HG03066 (cell line): ENCODE measurements around the gene ADARB1.

Source experiments
- ATAC-seq: cut with Tn5 transposase; IDR thresholded peaks from one replicate; pipeline ENCODE4 v1.9.1; 2021; ENCODE audit warnings: low read depth; ENCODE audit not compliant: unreplicated experiment

Gene ADARB1

GRCh38 chr21:45054927-45055612 is 19.3 kb upstream of the ADARB1 start:
- no peak for ATAC-seq

GRCh38 chr21:45055861-45056260 is 18.5 kb upstream of the ADARB1 start:
- no peak for ATAC-seq

GRCh38 chr21:45056296-45056904 is 18.0 kb upstream of the ADARB1 start:
- ATAC-seq, result no peak

- no peak for ATAC-seq
These were observed 17.3 kb upstream of the ADARB1 start for GRCh38 chr21:45056917-45057560.

GRCh38 chr21:45057886-45058285 is 16.5 kb upstream of the ADARB1 start:
- ATAC-seq, result no peak

GRCh38 chr21:45059121-45059520 is 15.3 kb upstream of the ADARB1 start:
- no peak for ATAC-seq

- no peak for ATAC-seq
These were observed 14.3 kb upstream of the ADARB1 start for GRCh38 chr21:45060089-45060488.

- no peak for ATAC-seq
These were observed 13.6 kb upstream of the ADARB1 start for GRCh38 chr21:45060675-45061311.

GRCh38 chr21:45064091-45064490 is 10.3 kb upstream of the ADARB1 start:
- no peak for ATAC-seq

GRCh38 chr21:45064618-45065399 is 9.6 kb upstream of the ADARB1 start:
- no peak for ATAC-seq

GRCh38 chr21:45067462-45068285 is 6.7 kb upstream of the ADARB1 start:
- no peak for ATAC-seq

GRCh38 chr21:45069085-45069484 is 5.3 kb upstream of the ADARB1 start:
- ATAC-seq, result no peak

- ATAC-seq, result no peak
These were observed 4.7 kb upstream of the ADARB1 start for GRCh38 chr21:45069711-45070110.

GRCh38 chr21:45071078-45071873 is 3.1 kb upstream of the ADARB1 start:
- ATAC-seq, result no peak

GRCh38 chr21:45071874-45072737 is 2.3 kb upstream of the ADARB1 start:
- no peak for ATAC-seq

- no peak for ATAC-seq
These were observed 1.6 kb upstream of the ADARB1 start for GRCh38 chr21:45072738-45073300.

- ATAC-seq, result no peak
These were observed 906 bp upstream of the ADARB1 start for GRCh38 chr21:45073301-45074047.
